ENCODE data around the gene POP4.

Gene POP4

DNA sequence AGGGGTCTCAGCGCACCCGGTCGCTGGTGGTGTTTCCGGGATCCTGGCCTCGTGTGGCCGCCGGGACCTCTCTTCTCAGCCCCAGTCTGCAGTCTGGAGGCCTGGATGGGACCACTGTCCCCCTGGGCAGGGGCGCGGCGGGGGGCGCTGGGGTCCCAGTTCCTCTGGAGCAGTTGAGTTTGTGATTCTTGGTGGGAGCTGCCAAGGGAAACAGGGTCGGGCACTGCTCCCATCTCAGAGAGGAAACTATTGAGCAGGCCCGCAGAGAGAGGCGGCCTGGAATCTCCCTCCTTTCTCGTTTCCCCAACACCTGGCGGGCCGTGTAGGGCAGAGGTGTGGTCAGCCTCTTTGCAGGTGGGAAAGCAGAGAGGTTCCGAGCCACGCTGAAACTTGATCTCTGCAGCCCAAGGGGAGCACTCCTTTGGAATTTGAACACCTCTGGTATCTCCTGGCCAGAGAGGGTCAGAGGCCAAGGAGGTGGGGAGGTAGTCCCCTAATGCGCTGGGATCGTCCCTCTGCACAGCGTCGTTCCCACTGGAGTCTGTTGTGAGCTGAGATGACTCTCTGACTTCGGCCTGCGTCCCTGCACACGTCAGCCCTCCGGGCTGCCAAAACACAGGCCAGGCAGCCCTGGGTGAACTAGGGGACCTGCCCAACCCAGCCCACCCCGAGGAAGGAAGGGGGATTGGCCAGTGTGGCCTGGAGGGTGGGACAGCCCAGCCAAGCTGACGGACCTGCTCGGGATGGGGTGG is 59.9 kb downstream of the POP4 start:
- peak overlapping the region; percentile 86 for H3K27ac ChIP-seq
- TF ChIP-seq CTCF (conservative IDR thresholded peaks at IDR 0.05) (no peak), ZFX (IDR thresholded peaks at IDR 0.05) (0 out of 2 replicates have a peak, but pooled peaks have one; percentile 55)
